NCI-H345 treated with DMSO at 0.1 percent for 48 hours (cell line): ENCODE results near the gene BCL2L13.
"Not testable (repeated sequence)": the region's sequence is repeated elsewhere in the genome, so short reads cannot be mapped to it uniquely, and the experiment has no call there.

ENCODE experiments used
- DNase-seq: peaks from one replicate; lab custom pipeline; 2025; ENCODE audit not compliant: unreplicated experiment; lab: John Stamatoyannopoulos, UW

The BCL2L13 gene

DNA sequence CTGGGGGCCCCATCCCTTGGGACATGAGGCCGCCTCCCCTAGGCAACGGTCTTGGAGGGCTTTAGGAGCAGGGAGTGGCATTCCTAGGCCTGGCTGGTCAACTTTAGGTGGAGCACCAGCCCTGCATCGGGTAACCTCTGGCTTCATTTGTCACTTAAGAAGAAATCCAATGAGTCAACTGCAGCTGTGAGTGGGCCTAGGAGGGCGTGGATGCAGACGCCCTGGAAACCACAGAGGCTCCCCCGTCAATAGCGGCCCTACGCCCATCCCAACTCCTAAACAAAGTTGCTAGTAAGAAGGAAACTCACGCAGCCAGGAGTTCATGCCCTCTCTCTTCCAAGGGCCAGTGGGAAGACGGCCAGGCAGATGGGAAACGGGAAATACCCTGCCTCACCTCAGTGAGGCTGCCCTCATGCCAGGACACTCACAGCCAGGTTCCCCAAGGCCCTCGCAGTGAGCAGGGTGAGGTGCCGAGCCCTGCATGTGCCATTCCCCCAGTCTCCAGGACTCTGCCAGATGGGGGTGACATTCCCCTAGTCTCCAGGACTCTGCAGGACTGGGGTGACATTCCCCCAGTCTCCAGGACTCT lies 114.9 kb downstream of the BCL2L13 start:
- no peak for DNase-seq

DNA sequence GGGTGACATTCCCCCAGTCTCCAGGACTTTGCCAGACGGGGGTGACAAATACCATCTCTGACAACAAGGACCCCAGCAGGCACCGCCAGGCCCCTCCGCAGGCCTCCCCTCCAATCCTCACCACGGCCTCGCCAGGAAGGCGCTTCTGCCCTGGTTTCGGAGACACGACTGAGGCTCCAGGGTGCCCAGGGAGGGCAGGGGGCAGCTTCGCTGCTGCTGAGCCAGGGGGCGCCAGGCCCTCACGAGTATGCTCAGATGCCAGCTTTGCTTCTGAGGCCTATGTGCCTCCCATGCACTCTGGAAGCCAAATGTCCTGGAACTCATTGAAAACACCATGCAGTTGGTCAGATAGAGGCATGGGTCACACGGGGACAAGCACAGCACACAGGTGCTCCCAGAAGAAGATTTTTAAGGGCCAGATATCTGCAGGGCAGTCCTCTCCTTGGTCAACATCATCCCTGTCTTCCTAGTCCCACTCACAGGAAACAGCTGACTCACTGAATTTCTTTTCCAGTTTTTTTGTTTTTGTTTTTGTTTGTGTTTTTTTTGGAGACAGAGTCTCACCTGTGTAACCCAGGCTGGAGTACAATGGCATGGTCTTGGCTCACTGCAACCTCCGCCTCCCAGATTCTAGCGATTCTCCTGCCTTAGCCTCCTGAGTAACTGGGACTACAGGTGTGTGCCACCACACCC lies 115.8 kb downstream of the BCL2L13 start:
- DNase-seq: no peak

DNA sequence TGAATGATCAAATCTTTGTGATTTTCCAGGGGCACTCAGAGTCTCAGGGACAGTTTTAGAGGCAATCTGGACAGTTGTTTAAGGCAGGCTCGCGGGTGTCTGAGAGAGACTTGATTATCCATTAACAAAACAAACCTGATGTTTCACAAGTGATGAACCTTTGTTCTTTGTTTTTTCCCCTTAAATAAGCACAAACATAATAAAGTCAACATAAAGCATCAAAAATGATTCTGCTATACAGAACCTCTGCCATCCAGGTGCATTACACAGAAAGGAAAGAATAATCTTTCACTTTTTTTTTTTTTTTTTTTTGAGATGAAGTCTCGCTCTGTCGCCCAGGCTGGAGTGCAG lies 122.6 kb downstream of the BCL2L13 start:
- no peak for DNase-seq

DNA sequence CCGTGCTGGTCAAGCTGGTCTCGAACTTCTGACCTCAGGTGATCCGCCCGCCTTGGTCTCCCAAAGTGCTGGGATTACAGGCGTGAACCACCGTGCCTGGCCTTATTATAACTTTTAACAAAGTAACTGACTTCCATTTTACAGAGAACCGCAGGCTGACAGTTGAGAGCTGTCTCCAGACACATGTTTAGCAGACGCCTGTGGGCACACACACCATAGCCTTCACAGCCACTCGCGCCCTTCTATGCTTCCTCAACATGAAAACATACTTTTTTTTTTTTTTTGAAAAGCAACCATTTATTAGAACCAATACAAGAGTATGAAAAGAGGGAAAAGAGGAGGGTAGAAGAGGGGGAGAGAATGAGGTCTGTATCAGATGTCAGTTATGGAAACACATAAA lies 124.9 kb downstream of the BCL2L13 start:
- DNase-seq: not testable (repeated sequence)

DNA sequence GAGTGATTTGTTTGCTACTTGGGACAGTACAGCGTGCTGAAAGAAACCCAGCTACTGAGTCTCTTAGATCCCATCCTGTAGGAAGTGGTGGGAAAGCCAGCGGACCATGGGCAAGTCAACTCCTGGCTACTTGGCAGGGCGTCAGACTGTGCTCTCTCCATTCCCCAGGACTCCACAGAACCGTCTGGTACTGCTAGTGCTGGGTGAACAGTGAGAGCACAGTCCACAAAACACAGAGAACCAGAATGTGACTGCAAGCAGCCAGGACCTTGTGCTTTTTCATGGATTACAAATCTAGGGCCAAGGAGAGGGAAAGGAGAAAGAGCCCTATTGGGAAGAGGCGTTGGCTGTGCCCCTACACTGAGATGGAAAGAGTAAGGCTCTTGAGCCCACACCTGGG lies 125.5 kb downstream of the BCL2L13 start:
- DNase-seq: no peak

DNA sequence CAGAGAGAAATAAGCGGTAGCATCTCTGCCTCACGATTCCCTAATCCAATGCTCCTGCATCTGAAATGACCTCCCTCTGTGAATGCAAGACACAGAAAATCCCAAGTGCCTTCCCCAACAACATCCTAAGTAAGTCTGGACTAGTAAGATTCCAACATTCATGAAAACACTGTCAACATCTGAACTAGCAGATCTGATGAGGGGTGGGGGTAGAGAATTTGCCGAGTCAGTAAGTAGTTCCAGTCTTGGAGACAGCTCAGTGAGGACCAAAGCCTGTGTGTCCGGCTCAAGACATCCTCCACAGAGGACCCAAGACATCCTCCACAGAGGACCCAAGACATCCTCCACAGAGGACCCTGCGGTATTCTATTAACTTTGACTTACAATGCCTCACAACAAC lies 126.3 kb downstream of the BCL2L13 start:
- not testable (repeated sequence) for DNase-seq

DNA sequence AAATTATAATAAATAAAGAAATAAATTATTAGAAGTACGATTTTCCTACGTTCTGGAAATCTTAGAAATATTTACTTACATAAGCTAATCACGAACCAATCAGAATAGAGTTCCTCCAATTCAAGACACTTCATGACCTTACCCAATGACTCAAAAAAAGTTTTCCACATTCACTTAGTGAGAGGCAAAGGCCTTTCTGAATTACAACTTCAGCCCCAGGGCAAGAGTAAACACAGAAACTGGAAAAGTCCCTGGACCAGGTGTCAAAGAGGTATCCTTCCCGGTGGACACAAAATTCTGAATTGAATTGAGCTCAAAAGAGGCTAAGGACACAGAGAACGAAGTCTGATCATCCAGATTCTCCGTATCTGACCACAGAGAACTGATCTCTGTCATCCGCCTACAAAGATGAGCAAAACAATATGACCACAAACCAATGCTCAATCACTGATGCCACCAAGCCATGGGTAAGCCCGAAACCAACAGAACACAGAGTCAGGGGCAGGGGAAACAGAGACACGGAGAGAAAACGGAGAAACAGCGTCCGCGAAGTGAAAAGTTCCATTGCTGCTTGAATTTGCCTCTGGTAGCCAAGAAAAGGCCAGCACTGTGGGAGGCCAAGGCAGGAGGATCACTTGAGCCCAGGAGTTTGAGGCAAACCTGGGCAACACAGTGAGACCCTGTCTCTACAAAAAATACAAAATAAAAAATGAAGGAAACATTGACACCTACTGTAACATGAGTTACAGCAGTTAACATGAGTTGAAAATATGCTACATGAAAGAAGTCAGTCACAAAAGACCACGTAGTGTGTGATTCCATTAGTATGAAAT lies 128.9 kb downstream of the BCL2L13 start:
- DNase-seq: no peak

DNA sequence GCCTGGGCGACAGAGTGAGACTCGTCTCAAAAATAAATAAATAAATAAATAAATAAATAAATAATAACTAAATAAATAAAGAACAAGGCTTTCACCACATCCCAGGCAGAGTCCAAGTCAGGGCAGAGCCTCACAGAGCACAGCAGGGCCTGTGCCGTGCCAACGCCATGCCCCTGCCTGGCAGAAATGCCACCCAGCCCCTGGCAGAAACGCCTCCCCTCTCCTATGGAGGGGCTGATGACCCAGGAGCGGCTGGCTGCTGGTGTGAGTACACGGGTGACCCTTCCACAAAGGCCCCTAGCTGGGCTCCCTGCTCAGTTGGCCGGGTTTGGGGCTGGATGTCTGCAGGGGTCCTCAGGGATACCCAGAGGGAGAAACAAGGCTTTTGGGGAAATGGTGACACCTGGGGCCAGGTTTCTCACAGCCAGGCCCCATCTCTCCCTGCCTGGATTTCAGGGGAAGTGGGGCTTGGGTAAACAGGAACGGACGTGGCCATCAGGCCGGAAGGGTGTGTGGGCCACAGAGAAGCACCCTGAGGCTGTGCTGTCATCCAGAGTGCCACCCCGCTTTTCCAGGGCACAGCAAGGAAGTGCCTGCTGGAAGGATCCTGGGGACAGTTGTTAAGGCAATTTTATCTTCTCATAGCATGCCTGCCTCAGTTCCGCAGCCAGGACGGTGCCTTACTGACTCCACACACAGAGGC lies 130.6 kb downstream of the BCL2L13 start:
- DNase-seq: no peak

DNA sequence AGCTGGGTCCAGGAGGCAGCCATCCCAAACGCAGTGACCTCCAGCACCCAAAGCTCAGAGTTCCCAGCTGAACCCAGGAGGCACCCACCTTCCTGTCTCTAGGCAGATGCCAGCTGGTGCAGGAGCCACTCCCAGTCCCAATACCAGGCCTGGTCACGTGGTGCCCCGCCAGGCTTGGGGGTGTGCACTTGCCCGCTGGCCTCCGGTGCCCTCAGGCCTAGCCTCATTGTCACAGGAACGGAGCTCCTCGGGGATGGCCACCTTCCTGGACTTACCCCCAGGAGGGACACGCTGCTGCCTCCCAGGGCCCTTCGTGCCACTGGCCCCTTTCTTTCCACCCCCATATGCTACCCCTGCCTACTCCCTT lies 131.1 kb downstream of the BCL2L13 start:
- DNase-seq: no peak

DNA sequence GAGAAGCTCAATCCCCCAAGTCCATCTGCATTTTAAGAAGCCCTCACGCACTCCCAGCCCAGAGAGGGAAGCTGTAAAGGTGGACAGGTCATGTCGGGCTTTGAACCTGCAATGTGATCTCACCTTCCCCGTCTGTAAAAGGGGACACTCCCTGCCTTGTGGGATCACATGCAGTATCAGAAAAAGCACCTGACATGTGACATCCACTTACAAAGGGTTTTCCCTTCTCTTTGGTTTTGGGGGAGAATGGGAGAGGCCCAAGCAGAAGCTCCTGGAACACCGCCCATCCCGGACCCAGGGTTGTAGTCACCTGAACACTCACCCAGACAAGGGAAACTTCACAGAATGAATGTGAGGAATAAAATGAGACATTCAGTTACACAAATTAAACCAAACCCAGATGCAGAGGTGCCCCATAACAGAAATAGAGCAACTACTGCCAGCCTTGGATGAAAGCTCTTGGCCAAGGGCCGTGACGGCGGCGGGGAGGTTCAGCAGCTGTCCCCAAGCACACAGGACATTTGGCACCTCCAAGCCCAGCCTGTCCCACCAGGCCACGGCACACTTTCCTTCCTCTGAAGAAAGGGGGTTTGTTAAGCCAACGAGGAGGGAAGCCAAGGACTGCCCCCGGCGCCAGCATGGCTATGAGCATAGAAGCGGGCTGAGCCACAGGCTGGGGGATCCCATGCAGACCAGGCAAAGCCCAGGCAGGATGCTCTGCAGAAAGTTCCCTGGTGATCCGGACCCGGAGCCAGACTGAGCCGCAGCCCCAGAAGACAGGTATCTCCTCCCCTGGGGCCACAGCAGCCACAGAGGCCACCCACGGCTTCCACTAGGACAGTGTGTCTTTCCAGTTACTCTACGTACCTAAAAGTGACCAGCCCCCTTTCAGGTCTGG lies 131.9 kb downstream of the BCL2L13 start:
- no peak for DNase-seq

DNA sequence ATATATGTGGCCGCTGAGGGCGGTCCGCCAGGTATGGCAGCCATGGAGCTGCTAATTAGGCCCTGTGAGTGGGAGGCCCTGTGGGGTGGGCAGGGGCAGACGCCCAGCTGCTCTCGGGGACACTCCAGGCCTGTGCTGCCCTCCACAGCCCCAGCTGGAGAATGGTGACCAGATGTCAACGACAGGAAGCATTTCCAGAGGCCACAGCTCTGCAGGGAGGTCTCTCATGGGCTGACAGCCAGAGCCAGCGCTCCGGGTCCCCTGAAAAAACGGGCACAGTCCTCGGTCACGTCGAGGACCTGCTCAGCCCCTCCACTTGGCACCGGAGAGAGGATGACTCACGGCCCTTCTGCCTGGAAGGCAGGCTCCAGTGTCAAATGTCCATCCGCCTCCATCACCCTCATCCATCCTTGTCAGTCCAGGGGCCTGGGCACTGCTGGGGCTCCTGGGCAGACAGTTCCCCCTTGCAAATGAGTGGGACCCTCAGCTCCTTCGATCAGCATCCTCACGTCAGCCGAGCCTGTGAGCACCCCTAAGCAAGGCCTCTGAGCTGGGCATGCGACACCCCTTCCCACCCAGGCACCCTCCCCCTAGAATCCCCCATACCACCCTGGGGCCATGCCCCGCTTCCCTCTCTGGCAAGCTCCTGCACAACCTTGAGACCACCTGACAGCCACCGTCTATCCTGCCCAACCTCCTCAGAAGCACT lies 133.8 kb downstream of the BCL2L13 start:
- DNase-seq: no peak

DNA sequence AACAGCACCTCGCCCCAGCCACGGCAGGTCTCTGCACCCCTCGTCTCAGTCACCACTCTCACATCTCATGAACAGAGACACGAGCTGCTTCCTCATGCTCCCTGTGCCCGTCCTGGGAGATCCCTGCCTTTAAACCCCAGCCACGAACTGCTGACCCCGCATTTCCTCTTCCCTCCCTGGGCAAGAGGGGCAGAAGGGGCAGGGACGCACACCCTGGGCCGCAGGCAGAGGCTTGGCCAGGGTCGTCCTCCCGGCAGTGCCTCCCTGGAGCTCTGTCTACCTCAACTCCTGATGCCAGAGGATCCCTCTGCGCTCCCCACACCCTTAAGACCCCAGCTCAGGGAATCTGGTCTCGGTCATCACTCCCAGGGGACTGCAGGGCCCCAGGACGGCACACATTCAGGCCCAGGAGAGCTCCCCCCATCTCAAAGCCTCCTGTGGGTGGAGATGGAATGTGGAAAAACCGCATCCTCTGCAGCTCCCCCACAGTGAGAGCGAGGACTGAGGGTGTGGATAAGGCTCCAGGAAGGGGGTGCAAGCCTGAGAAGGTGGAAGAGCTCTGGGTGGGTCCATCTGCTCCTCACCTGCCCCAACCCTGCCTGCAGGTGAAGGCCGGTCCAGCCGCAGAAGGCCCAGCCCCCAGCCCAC lies 134.5 kb downstream of the BCL2L13 start:
- DNase-seq: no peak

DNA sequence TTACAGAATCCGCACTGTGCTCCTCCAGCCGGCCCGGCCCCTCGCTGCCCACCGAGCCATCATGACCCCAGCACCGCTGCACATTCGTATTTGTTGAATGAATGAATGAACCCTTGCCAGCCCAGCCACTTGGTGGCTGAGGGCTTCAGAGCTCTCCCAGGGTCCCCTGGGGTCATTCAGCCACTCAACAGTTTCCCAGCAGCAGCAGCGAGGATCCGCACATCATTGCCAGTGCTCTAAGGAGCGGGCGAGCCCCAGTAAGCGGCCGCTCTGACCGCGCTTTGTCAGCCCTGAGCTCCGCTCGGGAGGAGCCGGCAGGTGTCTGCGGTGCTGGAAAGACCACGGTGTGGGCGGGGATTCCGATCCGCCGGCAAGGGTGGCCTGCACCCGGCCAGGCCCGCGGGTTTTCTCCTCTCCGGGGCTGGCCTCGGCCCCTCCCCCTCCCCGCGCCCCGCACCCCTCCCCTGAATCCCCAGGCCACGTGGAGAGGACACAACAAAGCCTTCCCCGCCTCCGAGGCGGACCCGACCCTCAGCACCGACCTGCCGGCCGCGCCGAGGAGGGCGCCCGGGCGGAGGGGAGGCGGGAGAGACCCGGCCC lies 135.1 kb downstream of the BCL2L13 start:
- DNase-seq: peak; percentile 14

DNA sequence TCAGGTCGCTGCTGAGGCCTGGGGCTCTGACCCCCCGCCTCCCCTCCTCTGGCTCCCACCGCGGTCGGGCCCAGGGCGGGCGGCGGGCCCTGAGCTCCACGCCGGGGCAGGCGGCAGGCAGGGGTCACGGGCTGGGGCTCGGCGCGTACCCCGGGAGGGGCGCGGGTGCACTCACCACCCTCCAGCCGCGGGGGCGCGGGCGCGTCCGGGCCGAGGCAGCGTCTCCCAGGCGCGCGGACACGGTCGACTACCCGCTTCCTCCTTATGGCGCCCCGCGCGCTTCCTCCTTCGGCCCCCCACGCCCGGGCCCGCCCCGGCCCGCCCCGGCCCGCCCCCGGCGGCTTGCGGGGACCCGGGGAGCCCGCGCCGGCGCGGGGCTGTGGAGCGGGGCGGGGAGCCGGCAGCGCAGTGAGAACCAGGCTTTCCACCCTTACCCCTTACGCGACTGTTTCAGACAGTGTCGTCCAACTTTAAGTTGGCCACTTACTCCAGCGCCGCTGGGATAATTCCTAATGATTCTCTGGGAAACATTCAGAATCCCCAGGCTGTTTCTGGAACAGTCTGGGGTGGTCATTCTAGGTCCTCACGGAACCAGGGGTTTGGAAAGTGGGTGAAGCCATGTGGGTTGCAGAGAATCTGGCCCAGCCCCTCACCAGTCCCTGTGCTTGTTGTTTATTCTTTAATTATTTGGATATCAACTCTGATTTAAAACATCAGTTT lies 135.8 kb downstream of the BCL2L13 start, which contains the start of gene BID:
Gene BID, minus strand, starts transcription at position 264 of the 720 bp plus-strand sequence. CDS start 24,353 bp downstream, outside the sequence.
- DNase-seq: no peak

DNA sequence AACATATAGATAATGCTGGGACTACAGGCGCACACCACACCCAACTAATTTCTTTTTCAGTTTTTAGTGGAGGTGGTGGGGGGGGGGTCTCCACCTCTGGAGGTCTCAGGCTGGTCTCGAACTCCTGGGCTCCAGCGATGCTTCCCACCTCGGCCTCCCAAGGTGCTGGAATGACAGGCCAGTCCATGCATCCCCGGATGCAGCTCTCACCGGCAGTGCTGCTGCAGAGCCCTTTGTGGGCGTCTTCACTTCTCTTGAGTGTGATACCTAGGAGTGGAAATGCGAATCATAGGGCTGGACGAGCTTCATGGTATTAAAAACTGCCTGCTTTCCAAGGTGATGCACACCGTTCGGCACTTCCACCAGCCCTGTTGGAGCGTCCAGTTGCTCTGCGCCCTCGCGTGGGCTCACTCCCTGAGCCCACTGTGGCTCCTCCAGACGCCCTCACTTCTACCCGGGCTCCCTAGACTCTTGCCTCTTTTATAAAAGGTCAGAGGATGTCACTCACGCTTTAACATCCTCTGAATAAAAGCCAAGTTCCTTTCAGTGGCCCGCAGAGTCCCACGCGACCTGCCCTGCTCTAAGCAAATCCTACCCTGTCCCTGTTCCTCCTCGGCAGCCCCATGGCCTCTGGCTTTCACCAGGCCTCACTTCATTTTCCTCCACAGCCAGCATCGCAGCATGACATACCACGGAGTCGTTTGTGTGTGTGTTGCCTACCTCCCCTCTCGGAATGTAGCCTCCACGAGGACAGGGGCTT lies 136.5 kb downstream of the BCL2L13 start:
- no peak for DNase-seq

DNA sequence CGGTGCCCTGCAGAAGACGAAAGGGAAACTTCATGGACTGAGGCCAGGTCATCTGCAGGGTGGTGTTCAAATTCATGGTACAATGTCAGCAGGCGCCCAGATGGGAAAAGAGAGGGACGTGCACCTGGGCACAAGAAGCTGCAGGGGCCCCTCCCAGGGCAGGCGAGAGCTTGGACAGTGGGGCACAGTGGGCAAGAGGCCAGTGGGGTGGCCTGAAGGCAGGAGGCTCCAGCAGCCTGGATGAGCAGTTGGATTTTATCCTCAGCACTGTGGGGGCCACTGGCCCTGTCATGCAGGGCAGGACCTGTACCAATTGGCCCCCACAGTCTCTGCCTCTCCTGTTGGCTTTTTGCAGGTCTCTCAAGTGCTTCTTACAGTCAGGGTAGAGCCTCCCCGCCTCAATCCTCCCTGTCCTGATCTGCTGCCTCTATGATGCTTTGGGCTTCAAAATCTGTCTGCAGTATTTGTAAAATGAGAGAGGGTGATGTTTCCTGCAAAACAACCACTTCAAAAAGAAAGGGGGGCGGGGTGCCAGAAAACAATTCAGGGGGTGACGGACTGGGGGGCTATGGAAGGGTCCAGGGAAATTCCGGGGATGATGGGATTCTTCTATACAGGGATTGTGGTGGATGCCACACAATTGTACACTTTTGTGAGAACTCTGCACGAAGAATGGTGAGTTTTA lies 137.4 kb downstream of the BCL2L13 start:
- no peak for DNase-seq
